HG03571 (cell line): ENCODE data around the gene SLC30A1.
"Not testable (repeated sequence)": the region's sequence is repeated elsewhere in the genome, so short reads cannot be mapped to it uniquely, and the experiment has no call there.

ENCODE experiments used
- ATAC-seq: cut with Tn5 transposase; IDR thresholded peaks from one replicate; pipeline ENCODE4 v1.9.1; 2021; ENCODE audit not compliant: unreplicated experiment

Gene SLC30A1

DNA sequence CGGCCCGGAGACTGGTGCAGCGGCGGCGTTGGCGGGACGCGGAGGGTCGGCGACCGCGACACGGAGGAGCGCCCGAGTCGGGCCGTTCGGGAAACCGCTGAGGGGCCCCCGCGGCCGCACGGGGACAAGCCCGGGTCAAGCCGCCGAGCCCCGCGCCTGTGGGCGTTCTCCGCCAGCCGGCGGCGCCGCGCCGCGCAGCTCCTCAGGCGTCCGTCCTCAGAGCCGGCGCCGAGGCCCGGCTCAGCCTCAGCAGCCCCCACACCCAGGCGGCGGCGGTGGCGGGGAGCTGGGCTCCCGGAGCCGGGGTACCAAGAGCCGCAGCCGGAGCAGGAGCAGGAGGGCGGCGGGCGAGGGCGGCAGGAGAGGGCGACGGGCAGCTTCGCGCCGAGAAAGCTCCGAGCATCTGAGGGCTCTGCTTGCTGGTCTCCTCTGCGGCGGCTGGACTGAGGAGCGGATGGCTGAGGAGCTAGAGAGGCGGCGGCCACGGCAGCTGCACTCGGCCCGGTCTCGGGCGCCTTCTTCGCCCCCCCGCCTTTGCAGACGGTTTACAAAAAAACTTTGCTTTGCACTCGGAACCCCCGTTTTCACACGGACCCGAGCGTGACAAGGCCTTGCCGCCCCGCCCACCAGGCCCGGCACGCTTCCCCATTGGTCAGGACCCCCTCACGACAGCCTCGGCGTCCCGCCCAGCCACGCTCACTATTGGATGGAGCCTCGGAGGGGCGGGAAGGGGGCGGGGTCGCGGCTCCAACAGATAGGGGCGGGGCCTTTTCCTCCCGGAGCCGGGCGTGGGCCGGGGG lies at the start of gene SLC30A1:
TSS of gene SLC30A1 (minus strand) at position 522 of the 800 bp plus-strand sequence. CDS start 549 bp downstream, outside the sequence.
- peak; percentile 78 for ATAC-seq

GRCh38 chr1:211628417-211628816 lies 49.5 kb upstream of the SLC30A1 start:
- ATAC-seq = no peak

DNA sequence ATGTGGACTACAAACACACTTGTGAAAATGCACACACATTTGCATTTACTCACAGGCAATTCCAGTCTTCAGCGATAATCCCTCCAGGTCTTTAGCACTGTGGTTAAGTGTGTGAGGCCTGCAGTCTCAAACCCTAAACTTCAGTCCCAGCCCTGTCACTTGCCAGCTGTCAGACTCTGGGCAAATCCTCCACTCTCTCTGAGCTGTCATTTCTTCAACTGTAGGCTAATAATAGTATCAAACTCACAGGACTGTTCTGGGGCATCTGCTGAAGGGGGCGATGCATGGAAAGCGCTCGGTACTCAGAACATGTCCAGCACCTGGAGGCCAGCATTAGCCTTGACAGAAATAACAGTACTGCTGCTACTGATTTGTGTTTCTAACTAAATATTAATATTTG lies 48.3 kb upstream of the SLC30A1 start:
- no peak for ATAC-seq

DNA sequence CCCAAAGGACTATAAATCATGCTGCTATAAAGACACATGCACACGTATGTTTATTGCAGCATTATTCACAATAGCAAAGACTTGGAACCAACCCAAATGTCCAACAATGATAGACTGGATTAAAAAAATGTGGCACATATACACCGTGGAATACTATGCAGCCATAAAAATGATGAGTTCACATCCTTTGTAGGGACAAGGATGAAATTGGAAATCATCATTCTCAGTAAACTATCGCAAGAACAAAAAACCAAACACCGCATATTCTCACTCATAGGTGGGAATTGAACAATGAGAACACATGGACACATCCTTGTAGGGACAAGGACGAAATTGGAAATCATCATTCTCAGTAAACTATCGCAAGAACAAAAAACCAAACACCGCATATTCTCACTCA lies 46.9 kb upstream of the SLC30A1 start:
- not testable (repeated sequence) for ATAC-seq

DNA sequence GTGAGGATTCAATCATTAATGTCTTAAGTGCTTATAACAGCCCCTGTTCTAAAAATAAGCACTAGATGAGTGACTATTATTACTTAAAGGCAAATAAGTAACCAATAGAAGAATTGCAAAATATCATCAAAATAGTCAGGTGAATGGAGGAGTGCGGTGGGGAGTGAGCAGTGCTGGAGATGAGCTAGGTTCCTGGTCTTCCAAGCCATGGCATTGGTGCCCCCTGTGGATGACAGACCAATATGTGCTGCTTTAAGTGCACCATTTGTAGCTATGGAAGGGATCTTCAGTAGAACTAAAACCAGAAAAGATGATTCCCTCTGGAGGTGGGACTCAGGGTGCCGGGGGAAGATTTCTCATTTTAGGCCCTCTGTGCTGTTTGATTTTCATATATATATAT lies 46.1 kb upstream of the SLC30A1 start:
- no peak for ATAC-seq

- ATAC-seq = no peak
Measured at GRCh38 chr1:211623515-211623914, 44.6 kb upstream of the SLC30A1 start.

- no peak for ATAC-seq
Measured at GRCh38 chr1:211621447-211622198, 42.7 kb upstream of the SLC30A1 start.

GRCh38 chr1:211620097-211620496 lies 41.1 kb upstream of the SLC30A1 start:
- no peak for ATAC-seq

DNA sequence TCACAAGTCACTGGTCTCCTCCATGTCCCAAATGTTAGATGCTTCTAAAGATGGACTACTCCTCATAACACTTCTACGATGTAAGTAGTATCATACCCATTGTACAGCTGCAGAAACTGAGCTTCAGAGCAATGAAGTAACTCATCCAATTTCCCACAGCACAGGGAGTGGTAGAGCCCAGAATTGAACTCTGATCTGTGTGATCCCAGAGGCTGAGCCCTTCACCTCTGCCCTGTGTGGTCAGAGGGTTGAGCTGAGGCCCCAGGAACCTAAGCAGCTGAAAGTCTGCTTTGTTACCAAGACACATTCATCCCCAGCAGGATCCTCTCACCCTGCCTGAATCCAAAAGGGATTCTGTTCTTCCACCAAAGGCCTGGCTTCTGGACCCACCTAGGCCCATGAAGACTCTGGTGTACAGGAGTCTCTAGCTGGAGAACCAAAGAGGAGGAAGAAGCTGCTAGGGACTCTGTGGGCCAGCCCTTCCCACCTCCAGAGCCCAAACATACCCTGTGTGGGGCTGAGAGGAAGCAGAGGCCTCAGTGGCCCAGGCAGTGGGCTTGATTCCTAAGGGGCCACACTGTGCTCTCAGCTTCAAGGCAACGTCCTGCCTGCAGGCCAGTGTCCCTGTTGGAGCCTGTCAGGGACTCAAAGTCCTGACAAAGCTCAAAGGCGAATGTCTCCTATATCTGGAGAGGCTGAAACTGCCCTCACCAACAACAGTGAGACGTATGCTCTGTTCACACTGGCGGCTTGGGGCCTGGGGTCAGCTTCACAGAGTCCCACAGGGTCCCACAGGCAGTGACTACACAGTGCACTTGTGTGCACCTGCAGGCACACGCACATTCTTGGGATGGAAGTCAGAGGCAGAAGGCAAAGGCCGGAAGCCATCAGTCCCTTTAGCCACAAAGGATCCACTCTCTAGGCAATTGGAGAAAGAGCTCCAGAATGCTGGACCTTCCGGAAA lies 40.4 kb upstream of the SLC30A1 start:
- no peak for ATAC-seq

- ATAC-seq = no peak
Measured at GRCh38 chr1:211616965-211617297, 38.0 kb upstream of the SLC30A1 start.

- ATAC-seq = no peak
Measured at GRCh38 chr1:211616231-211616964, 37.4 kb upstream of the SLC30A1 start.

DNA sequence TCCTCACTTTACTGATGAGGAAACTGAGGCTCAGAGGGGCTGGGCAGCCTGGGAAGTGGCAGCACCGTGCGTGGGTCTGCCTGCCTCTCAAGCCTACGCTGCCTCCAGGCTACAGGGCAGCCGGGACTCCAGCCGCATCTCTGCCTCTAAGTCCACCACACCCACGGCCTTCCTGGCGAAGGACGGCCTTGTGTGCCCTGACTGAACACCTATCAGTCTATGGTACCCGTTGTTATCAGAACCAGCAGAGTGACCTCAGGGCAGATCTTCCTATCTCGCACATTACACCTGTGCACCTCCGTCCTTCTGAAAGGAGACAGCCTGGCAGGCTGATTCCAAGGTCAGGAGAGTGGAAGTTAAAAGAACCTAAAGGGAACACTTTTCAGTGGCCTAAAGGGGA lies 35.7 kb upstream of the SLC30A1 start:
- no peak for ATAC-seq

DNA sequence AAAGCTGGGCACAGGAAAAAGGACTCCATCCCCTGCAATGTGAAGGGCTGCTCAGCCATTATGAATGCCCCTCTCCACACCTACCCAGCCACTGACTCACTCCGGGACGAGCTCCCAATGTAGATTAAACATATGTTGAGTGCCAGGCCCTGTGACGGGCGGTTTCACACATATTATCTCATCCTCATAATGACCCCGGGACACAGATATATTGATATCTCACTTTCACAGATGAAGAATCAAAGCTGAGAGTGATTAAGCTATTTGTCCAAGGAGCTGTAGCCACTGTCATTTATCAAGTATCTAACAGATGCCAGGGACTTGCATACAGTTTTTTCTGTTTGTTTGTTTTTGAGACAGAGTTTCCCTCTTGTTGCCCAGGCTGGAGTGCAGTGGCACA lies 35.0 kb upstream of the SLC30A1 start:
- no peak for ATAC-seq

GRCh38 chr1:211613108-211613947 lies 34.4 kb upstream of the SLC30A1 start:
- ATAC-seq = no peak

DNA sequence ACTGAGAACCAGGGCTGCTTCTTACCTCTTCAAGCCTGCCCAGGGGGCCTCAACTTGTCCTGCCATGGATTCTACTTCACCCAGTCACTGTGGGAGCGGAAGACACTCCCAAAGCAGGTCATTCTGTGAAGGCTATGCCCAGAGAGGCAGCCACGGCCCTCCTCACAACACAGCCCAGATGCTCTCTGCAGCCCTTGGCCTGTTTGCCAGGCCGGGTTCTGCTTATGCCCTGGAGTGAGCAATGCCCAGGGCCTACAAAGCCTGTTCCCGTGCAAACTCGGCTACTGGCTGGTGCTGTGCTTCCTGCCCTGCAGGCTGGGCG lies 33.8 kb upstream of the SLC30A1 start:
- ATAC-seq = no peak

GRCh38 chr1:211611818-211612217 lies 32.9 kb upstream of the SLC30A1 start:
- no peak for ATAC-seq

- ATAC-seq = no peak
Measured at GRCh38 chr1:211610779-211611556, 32.0 kb upstream of the SLC30A1 start.

DNA sequence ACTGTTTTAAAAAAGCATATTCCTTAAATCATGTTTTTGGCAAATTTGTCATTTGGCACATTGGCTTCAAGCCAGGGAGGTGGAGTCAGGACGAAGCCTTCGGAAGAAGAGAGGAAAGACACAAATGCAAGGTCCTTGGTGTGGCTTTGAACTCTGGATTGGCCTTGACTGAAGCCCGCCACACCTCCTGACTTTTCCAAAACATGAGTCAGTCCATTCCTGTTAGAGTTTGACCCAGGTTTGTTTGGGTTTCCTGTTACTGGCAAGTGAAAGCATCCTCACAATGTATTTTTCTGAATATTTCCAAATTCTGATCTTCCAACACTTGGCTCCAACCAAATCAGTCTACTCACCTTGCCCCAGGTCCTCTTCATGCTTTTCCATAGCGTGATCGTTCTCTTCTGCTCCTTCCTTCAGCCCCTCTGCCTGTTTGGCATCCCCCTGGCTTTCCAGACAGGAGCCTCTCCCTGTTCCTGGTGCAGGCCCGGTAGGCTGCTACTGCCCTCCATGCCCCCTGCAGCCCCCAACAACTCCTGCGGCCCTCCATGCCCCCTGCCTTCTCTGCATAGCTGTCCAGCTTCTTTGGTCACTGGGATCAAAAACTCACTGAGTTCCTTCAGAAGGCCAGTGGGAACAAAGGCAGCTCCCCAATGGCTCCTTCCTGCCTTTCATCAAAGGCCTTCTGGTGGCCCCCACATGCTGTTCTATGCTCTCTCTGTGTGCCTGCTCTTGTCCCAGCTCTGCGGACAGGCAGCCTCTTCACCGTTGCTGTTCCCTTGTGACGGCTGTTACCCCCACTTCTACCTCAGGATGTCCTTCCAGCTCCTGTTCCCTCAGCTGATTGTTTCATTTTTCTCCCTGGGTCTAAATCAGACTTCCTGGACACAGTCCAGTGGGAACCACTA lies 30.4 kb upstream of the SLC30A1 start:
- ATAC-seq = no peak
